Heart left ventricle (tissue), 13 donors: ENCODE data around the gene CYP2D6.

ENCODE experiments used
- CTCF ChIP-seq, 12 donors: fragments of 200-600 bp; sonication (generic) in 4 of 12; IDR thresholded peaks; one replicate each; pipeline versions ENCODE4 v1.5.0 to v1.8.0; 2018 to 2022; ENCODE audit warnings: antibody characterized with exemption in 12 of 12, mild to moderate bottlenecking in 5 of 12
- POLR2A ChIP-seq, 2 donors: fragments of 450-650 bp; IDR thresholded peaks; one replicate each; pipeline ENCODE4 v1.6.1; 2017; ENCODE audit warnings: antibody characterized with exemption in 2 of 2, mild to moderate bottlenecking in 2 of 2, moderate library complexity in 2 of 2
- donor health status: ischemic (EF 13 %, LVEDD 7.1; RV severe dilation, severe dysfunction).
- donor health status: DM: no; HTN: yes; CAD: no.
- donor health status: DM: no; HTN: no; CAD: no.
- donor health status: ischemic (EF 25% LVEDD 6.9; RV normal size, moderate dysfunction).
- donor health status: ischemic (EF 25% LVEDD 5.7; RV mildly dilated, moderate dysfunction).
- donor health status: ischemic (EF 35%, LVEDD 5.7; RV mildly dilated, moderate dysfunction).
- donor health status: nonischemic (EF 11% LVEDD 7.7; RV severe dilation, severe dysfunction).
- donor health status: DM: yes; HTN: yes; CAD: no.
- donor health status: PGD.
- donor health status: ischemic (EF 29% LVEDD 5.4; RV normal size, mild dysfunction).
- donor health status: nonischemic (EF 23%, LVEDD 6.1; RV moderate dilation, normal function).

- TF ChIP-seq CTCF (IDR thresholded peaks at IDR 0.05): no peak
- TF ChIP-seq POLR2A (IDR thresholded peaks at IDR 0.05): peak; percentile 52 to 96
Measured at GRCh38 chr22:42079319-42080251, 51.0 kb downstream of the CYP2D6 start, which contains the start of gene SMDT1.
